ENCODE data around the gene NODAL. TPM values are rescaled to one million over a fixed set of nuclear protein-coding genes. Genes with fewer than 3 reads are reported as not detected.
A peak's percentile ranks its signal among the peaks of the same experiment; 100 is the strongest.
"Not testable (repeated sequence)": the region's sequence is repeated elsewhere in the genome, so short reads cannot be mapped to it uniquely, and the experiment has no call there.

The NODAL gene
- total RNA-seq: not detected

DNA sequence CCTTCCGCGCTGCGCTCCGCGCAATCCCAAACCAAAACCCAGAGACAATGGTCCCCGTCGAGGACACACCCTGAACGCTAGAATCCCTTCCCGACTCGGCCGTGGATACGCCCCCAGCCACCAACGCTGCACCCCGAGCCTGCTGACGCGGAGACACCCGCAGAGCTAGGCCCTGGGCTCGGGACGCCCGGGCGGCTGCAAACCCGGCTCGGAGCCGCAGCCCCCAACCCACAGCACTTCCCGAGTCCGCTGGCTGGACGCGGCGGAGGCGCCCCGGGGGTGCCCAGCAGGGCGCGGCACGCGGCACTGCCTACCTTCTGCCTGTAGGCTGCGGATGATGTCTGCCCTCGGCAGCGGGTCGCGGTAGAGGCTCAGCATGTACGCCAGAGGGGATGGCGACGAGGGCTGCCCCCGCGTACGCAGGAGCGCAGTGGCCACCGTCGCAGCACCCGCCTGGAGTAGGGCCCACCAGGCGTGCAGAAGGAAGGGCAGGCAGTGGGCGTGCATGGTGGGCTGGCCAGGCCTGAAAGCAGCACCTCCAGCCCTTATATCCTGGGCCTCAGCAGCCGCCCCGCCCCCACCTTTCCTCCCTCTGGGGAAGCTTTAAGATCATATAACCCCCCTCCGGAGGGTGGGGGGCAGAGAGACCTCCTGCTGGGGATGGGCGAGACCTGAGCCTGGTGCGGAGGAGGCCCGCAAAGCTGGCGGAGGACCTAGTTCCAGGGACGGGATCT lies at the start of gene NODAL:
Gene NODAL (minus strand): TSS at position 521 of the 734 bp plus-strand sequence. CDS start 14 bp downstream, at position 507.
- H3K4me1 Mint-ChIP-seq: peaks cover 8% of the 10 kb centered on the region
- H3K9me3 Mint-ChIP-seq: no peaks in the 10 kb centered on the region
- H3K4me3 Mint-ChIP-seq: peak within 1 kb of the TSS; percentile 60
- no peak within 1 kb of the TSS for H3K27ac Mint-ChIP-seq
- H3K36me3 Mint-ChIP-seq: no peaks in the 10 kb centered on the region
- H3K27me3 Mint-ChIP-seq: peaks cover 52% of the 10 kb centered on the region
- DNase-seq: peak; percentile 11

DNA sequence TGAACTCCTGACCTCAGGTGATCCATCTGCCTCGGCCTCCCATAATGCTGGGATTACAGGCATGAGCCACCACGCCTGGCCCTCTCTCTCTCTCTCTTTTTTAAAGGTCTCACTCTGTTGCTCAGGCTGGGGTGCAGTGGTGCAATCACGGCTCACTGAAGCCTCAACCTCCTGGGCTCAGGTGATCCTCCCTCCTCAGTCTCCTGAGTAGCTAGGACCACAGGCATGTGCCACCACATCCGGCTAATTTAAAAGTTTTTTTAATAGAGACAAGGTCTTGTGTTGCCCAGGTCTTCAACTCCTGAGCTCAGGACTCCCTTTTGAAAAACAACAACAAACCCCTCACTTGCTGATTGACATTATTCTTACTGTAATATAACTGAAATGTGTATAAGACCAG lies 48.7 kb upstream of the NODAL start:
- no peak overlapping the region for H3K4me3 Mint-ChIP-seq
- no peak for DNase-seq
- H3K27me3 Mint-ChIP-seq: no peaks in the 10 kb centered on the region
- no peaks in the 10 kb centered on the region for H3K9me3 Mint-ChIP-seq
- peaks cover 2% of the 10 kb centered on the region for H3K36me3 Mint-ChIP-seq
- no peak overlapping the region for H3K27ac Mint-ChIP-seq
- peaks cover 17% of the 10 kb centered on the region for H3K4me1 Mint-ChIP-seq

DNA sequence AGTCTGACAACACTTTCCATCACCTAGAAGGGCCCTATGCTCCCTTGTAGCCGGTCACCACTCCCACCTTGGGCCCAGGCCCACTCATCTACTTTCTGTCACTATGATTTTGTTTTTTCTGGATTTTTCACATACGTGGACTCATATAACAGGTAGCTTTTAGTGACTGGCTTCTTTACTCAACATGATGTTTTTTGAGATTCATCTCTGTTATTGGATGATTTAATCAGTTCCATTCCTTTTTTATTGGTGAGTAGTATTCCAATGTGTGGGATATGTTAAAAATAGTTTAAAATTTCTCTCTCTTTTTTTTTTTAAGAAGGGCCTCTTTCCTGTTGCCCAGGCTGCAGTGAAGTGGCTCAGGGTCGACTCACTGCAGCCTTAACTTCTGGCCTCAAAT lies 46.3 kb upstream of the NODAL start:
- H3K27ac Mint-ChIP-seq: no peak overlapping the region
- no peak overlapping the region for H3K4me3 Mint-ChIP-seq
- H3K36me3 Mint-ChIP-seq: peaks cover 2% of the 10 kb centered on the region
- no peak for DNase-seq
- no peaks in the 10 kb centered on the region for H3K9me3 Mint-ChIP-seq
- H3K27me3 Mint-ChIP-seq: no peaks in the 10 kb centered on the region
- H3K4me1 Mint-ChIP-seq: no peaks in the 10 kb centered on the region

DNA sequence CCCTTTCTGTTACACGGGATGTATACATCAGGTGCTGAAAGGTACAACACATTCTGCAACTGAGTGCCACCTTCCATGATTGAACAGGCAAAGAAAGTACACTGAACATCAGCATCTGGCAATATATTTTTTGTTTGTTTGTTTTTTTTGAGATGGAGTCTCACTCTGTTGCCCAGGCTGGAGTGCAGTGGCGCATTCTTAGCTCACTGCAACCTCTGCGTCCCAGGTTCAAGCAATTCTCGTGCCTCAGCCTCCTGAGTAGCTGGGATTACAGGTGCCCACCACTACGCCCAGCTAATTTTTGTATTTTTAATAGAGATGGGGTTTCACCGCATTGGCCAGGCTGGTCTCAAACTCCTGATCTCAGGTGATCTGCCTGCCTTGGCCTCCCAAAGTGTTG lies 42.4 kb upstream of the NODAL start:
- H3K27ac Mint-ChIP-seq, H3K9me3 Mint-ChIP-seq, H3K36me3 Mint-ChIP-seq, H3K4me3 Mint-ChIP-seq, H3K27me3 Mint-ChIP-seq, DNase-seq: not testable (repeated sequence)
- peaks cover 18% of the 10 kb centered on the region for H3K4me1 Mint-ChIP-seq

DNA sequence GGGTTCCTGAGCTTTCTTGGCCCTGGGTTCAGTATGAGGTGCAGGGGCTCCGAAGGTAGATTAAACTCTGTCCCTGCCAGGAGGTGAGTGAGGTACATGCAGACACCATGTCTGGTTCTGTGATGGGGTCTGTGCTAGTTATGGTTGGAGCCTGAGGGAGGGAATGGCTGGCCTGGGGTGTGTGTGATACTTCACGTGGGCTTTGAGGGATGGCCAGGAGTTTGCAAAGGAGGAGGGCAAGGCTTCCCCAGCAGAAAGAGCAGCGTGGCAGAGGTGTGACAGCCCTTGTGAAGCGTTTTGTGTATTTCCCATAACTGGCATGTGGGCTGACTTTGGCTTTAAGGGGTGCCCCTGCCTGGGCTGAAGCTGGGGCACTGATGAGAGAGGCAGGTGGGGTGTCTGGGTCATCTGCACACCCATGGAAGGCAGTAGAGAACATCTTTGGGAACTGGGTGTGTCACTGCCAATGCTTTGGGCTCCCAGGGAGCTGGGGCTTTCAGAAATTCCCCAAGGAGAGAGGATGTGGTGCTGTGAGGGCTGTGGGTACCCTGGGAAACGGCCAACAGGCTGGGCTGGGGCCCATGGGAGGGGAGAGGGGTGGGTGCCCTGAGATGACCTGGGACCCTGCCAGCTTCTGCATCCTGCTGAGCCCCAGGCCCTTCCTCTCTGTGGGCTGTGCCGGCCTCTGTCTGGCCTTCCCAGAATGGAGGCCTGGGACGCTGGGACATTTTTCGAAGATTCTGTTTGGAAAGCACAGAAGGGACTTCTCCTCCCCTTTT lies 41.7 kb upstream of the NODAL start:
- H3K4me1 Mint-ChIP-seq: peaks cover 18% of the 10 kb centered on the region
- no peak for DNase-seq
- H3K27me3 Mint-ChIP-seq: peaks cover 4% of the 10 kb centered on the region
- H3K27ac Mint-ChIP-seq: peak overlapping the region; percentile 4
- H3K36me3 Mint-ChIP-seq: peaks cover 2% of the 10 kb centered on the region
- H3K4me3 Mint-ChIP-seq: no peak overlapping the region
- no peaks in the 10 kb centered on the region for H3K9me3 Mint-ChIP-seq

DNA sequence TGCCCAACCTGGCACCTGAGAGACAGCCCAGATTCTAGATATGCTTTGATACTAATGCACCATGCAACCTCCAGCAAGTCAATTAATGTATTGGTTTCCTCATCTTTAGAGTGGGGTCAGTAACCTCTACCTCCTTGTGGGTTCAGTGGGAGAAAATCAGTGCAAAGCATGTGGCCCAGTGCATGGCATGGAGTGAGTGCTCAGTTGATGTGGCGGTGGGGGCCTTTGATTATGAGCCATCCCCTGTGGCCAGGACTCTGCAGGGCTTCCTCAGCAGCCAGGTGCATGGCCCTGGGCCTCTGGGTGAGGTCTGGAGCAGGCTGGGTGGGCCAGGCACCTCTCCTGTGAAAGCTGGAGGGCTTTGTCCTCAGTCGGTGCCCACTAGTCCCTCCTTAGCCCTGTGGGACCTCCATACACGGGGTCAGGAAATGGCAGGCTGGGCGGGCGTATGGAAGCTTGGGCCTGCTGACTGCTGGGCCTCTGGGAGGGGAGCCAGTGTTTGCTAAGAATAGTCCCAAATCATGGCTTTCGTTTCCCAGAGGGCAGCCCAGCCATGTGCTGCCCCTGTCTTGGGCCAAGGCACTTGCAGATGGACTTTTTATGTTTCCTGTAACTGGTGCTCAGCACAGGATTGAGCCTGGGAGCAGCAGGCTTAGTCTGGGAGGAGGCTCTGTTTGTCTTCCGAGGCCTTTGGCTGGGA lies 40.5 kb upstream of the NODAL start:
- Mint-ChIP-seq H3K36me3 (peaks cover 2% of the 10 kb centered on the region), H3K27me3 (peaks cover 11% of the 10 kb centered on the region), H3K27ac (no peak overlapping the region), H3K4me3 (no peak overlapping the region), H3K4me1 (peaks cover 26% of the 10 kb centered on the region), H3K9me3 (no peaks in the 10 kb centered on the region)
- no peak for DNase-seq

DNA sequence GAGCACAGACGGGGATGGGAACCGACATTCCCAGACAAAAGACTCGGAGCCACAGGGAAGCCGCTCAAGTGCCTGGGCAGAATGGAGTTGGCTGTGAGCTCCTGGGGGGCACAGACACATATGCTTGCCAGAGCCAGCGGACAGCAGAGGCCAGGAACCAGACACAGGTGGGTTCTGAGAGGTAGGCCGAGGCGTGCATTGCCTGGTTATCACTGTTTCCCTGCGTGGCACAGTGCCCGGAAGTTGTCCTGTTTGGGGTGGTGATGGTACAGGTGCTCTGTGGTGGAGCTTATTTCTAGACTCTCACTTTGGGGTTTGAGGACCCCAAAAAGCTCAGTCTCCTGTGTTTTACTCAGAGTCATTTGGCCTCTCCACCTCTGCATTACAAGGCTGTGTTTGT lies 39.6 kb upstream of the NODAL start:
- no peak overlapping the region for H3K27ac Mint-ChIP-seq
- no peak overlapping the region for H3K4me3 Mint-ChIP-seq
- H3K36me3 Mint-ChIP-seq: peaks cover under 1% of the 10 kb centered on the region
- peaks cover 17% of the 10 kb centered on the region for H3K27me3 Mint-ChIP-seq
- H3K4me1 Mint-ChIP-seq: peaks cover 32% of the 10 kb centered on the region
- no peak for DNase-seq
- no peaks in the 10 kb centered on the region for H3K9me3 Mint-ChIP-seq

DNA sequence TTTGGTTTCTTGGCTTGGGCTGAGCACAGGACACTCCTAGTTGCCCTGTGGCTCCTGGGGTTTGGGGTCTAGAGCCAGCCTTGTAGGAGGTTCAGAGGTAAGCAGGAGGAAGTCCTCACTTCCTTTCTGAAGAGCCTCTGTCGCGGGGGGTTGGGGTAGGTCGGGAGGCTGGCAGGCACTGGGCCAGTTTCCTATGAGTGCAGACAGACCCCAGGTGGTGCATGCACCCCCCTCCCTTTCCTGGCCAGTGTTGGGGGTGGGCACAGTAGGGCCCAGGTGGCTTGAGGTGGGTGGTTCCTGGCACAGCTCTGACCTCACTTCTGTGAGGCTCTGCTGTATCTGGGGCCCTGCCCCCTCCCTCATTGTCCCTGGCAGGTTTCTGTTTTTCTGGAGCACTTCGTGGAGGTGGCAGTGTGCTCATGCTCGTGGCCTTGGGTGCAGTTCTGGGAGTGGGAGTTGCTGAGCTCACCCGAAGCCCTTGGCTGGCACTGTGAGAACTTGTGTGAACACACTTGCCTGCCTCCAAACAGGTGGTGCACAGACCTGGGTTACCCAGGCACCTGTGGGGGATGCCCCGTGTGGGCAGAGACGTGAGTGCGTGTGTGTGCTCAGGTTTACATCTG lies 38.9 kb upstream of the NODAL start:
- no peak overlapping the region for H3K27ac Mint-ChIP-seq
- no peaks in the 10 kb centered on the region for H3K9me3 Mint-ChIP-seq
- H3K4me1 Mint-ChIP-seq: peaks cover 35% of the 10 kb centered on the region
- H3K4me3 Mint-ChIP-seq: peak overlapping the region; percentile 75
- DNase-seq: peak; percentile 23
- peaks cover 23% of the 10 kb centered on the region for H3K27me3 Mint-ChIP-seq
- H3K36me3 Mint-ChIP-seq: no peaks in the 10 kb centered on the region

DNA sequence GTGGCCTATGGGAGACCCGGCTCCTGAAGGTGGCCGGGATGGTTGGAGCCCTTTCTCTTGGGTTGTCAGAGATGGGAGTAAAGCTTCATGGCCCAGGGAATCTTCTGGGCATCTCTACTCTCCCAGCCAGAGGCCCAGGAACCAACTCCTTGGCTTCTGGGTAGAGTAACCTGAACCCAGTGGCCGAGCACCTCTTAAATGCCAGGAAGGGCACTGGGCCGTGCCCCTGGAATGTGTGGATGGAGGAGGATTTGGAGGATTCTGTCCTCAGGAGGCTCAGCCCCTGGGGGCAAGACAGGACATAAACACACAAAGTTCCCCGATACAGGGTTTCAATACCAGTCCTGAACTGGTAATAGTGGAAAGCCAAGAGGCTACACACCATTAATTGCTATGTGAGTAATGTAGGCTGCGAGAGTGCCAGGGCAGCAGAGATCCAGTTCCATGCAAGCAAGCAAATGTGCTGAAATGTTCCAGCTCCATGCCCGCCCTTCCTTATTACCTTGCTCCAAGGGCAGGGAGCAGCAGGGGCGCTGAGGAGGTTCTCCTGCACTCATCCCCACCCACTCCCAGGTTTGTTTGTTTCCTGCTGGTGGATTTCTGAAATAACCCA lies 38.3 kb upstream of the NODAL start:
- no peaks in the 10 kb centered on the region for H3K9me3 Mint-ChIP-seq
- no peak overlapping the region for H3K27ac Mint-ChIP-seq
- H3K4me1 Mint-ChIP-seq: peaks cover 36% of the 10 kb centered on the region
- no peaks in the 10 kb centered on the region for H3K36me3 Mint-ChIP-seq
- peak overlapping the region; percentile 75 for H3K4me3 Mint-ChIP-seq
- no peak for DNase-seq
- peaks cover 30% of the 10 kb centered on the region for H3K27me3 Mint-ChIP-seq

DNA sequence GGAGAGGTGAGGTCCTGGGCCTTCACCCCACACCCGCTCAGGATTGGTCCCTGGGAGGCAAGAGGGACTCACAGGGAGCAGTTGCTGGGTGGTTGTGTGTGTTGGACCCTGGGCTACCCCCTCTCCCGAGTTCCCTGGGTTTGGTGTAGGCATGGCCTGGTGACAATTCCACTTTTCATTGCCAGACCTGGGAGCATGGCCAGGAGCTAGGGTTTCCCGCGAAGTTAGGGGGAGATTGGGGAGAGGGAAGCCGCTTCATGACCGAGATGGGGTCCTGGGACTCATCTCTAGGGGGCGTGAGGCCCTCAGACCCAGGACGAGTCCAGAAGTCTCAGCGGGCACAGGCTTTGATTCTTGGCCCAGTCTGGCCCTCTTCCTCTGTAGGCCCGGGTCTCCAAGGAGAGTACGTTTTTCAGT lies 37.7 kb upstream of the NODAL start:
- Mint-ChIP-seq H3K9me3 (no peaks in the 10 kb centered on the region), H3K36me3 (no peaks in the 10 kb centered on the region), H3K27ac (no peak overlapping the region), H3K27me3 (peaks cover 35% of the 10 kb centered on the region), H3K4me3 (peak overlapping the region; percentile 75), H3K4me1 (peaks cover 36% of the 10 kb centered on the region)
- no peak for DNase-seq

DNA sequence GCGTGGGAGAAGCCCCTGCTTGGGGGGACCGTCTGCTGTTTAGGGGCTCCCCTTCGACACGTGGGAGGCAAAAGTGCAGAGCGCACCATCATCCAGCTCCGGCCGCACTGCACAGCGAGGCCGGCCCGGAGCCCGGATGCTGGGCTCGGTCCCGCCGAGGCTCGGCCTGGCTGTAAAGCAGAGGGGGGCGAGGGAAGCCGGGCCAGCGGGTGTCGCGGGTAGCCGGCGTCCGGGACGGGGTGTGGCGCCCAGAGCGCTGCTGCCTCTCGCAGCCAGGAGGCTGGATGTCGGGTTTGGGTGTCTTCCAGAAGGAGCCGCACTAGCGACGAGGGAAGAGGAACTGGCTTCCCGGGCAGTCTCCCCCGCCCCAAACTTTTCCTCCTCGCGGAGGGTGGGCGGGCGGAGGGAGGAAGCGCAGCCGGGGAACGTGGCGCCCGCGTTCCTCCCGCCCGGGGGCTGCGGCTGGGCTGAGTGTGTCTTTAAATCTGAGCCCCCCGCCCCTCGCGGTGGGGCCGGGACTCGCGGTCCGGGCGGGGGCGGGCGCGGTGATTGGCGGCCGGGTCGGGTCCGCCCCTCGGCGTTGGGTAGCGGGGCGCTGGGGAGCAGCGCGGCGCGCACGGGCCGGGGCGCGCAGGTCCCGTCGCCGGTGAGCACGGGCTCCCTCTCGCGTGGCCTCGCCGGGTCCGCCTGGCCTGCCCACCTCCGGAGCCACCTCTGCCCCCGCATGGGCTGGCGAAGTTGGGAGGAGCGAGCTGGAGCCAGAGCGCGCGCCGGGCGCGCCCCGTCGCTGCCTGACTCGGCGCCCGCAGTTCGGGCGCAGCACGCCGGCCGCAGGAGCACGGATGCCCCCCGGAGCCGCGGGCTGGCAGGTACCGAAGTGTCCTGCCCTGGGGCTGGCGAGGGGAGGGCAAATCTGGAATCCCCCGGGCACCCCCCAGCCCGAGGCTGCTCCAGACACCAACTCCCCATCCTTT lies 37.0 kb upstream of the NODAL start, which contains the start of gene PALD1:
Gene PALD1 (plus strand): TSS at position 577 of the 974 bp plus-strand sequence. CDS start 47,185 bp downstream, outside the sequence.
- H3K36me3 Mint-ChIP-seq: no peaks in the 10 kb centered on the region
- H3K9me3 Mint-ChIP-seq: no peaks in the 10 kb centered on the region
- peak within 1 kb of the TSS; percentile 72 for H3K27ac Mint-ChIP-seq
- H3K27me3 Mint-ChIP-seq: peaks cover 39% of the 10 kb centered on the region
- peaks cover 36% of the 10 kb centered on the region for H3K4me1 Mint-ChIP-seq
- peak; percentile 67 for DNase-seq
- peak within 1 kb of the TSS; percentile 77 for H3K4me3 Mint-ChIP-seq

DNA sequence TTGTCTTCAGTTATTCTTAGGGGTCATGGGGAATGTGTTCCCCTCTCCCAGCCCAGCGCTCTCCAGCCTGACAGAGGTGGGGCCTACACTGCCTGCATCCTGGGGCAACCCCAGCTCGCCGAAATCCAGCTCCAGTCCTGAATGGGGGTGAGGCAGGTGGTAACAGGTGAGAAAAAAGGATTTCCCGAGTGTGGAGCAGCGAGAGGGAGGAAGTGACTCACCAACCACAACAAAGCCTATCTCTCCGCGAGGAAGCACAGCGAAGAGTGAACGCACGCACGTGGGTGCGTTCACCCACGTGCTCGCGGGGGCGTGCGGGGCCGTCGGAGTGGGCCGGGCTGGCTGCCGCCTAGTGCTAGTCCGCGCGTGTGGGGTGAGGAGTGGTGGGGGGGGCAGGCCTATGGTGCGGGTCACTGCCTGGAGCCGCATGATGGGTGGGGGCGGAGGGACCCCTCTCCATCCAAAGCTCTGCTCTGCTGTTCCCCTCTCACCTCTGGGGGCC lies 36.2 kb upstream of the NODAL start:
- peaks cover 39% of the 10 kb centered on the region for H3K27me3 Mint-ChIP-seq
- peak; percentile 85 for DNase-seq
- H3K4me1 Mint-ChIP-seq: peaks cover 36% of the 10 kb centered on the region
- no peaks in the 10 kb centered on the region for H3K36me3 Mint-ChIP-seq
- no peaks in the 10 kb centered on the region for H3K9me3 Mint-ChIP-seq
- peak overlapping the region; percentile 77 for H3K4me3 Mint-ChIP-seq
- peak overlapping the region; percentile 72 for H3K27ac Mint-ChIP-seq

DNA sequence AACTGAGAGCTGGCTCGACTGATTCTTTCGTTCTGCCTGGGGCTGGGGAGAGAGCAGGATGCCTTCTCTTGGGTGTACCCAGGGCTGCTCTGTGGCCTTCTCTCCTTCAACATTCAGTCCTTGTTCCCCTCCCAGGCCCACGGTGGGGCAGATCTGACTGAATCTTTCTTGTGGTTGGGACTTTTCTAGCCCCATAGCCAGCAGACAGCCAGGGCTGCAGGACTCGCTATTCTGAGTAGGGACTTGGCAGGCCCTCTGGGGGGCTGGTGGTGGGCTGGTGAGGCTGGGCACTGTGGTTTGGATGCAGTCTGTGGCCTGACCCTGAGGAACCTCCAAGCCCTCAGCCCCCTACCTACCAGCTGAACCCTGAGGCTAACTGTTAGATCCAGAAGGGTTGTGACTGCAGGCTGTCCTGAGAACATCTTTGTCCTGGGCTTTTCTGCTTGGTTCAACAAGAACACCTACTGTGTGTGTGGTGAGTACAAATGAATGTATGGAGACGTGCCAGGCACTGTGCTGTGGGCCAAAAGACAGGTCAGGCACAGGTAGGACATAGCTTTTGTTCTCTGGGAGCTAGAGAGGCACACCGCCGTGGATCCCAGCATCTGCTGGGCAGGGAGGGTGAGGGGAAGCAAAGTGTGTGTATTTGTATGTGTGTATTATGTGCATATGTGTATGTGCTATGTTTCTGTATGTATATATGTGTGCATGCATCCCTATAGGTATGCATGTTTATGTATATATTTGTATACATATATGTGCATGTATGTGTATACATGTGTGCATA lies 35.0 kb upstream of the NODAL start:
- Mint-ChIP-seq H3K27me3 (peaks cover 39% of the 10 kb centered on the region), H3K27ac (no peak overlapping the region), H3K4me1 (peaks cover 36% of the 10 kb centered on the region), H3K36me3 (no peaks in the 10 kb centered on the region), H3K9me3 (no peaks in the 10 kb centered on the region), H3K4me3 (no peak overlapping the region)
- DNase-seq: no peak

All from activated naive CD8-positive, alpha-beta T cell treated with anti-CD3 and anti-CD28 coated beads for 36 hours (primary cell).